ENCODE data around the gene PTH1R. TPM values are rescaled to one million over a fixed set of nuclear protein-coding genes. Genes with fewer than 3 reads are reported as not detected.

PTH1R gene
- total and polyA plus RNA-seq, 3 experiments from 2014 or later: not detected

- POLR2A ChIA-PET: interaction anchor here (0.6 kb wide), 1 partner anchor 248 kb away, joined by 6 read pairs; no protein-coding TSS in a partner anchor
- Histone ChIP-seq H3K9me3 (ENCODE audit: low read length) (no peaks in the 10 kb centered on the region), H3K4me3 (ENCODE audit: low read length) (no peak overlapping the region), H3K27ac (ENCODE audit: low read depth, low read length) (no peak overlapping the region), H3K4me1 (ENCODE audit: insufficient read depth, low read length) (no peaks in the 10 kb centered on the region), H3K36me3 (ENCODE audit: insufficient read depth, low read length) (no peaks in the 10 kb centered on the region), H3K27me3 (ENCODE audit: insufficient read depth, low read length, poor library complexity, severe bottlenecking) (no peaks in the 10 kb centered on the region)
- no peak overlapping the region for H3K27ac Mint-ChIP-seq
- no peaks in the 10 kb centered on the region for H3K9me3 Mint-ChIP-seq
- peaks cover 3 to 10% of the 10 kb centered on the region in 2 donors for H3K27me3 Mint-ChIP-seq
- H3K4me1 Mint-ChIP-seq: peaks cover 0 to 2% (median 0%) of the 10 kb centered on the region in 3 donors
- H3K36me3 Mint-ChIP-seq: no peaks in the 10 kb centered on the region
- H3K4me3 Mint-ChIP-seq: no peak overlapping the region
- DNase-seq: peak in 1 of 5 donors; percentile 19
- CTCF ChIA-PET: interaction anchor here (1.2 to 1.5 kb wide), 2 partner anchors 9 to 33 kb away, joined by 5 to 6 read pairs; no protein-coding TSS in a partner anchor
Measured at GRCh38 chr3:46862369-46863025, 15.0 kb upstream of the PTH1R start.

DNA sequence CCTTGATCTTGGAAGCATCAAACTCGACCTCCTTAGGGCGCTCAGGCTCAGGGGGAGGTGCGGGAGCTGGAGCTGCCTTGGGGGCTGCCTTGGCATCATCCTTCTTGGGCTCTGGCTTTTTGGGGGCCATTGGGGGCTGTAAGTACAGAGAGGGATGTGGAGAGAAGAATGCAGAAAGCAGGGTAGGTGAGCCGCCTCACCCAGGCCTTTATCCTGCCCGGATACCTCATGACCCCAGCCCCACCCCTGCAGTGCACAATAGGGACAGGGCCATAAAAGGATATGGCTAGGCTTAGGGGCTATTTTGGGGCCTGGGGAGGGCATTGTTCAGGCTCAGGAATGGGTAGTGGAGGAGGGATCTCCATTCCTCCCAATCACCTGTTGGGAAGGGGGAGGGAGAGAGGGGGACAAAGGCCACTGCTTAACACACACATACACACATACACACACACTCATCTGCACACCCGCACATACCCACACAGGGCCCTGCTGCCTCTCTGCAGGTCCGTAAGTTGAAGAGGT, 14.2 kb upstream of the PTH1R start, which contains the start of gene MYL3:
TSS of gene MYL3 (minus strand) at position 184 of the 522 bp plus-strand sequence. CDS start at position 130, 54 bp downstream.
- no peaks in the 10 kb centered on the region for H3K9me3 Mint-ChIP-seq
- ChIA-PET CTCF (interaction anchor here (1.2 to 1.5 kb wide), 2 partner anchors 8 to 32 kb away, joined by 5 to 6 read pairs; no protein-coding TSS in a partner anchor), POLR2A (no interaction called here)
- H3K9me3 ChIP-seq (ENCODE audit: low read length): no peaks in the 10 kb centered on the region
- no peak within 1 kb of the TSS for H3K27ac ChIP-seq (ENCODE audit: low read depth, low read length)
- no peaks in the 10 kb centered on the region for H3K36me3 Mint-ChIP-seq
- H3K4me1 ChIP-seq (ENCODE audit: insufficient read depth, low read length): no peaks in the 10 kb centered on the region
- H3K27me3 ChIP-seq (ENCODE audit: insufficient read depth, low read length, poor library complexity, severe bottlenecking): no peaks in the 10 kb centered on the region
- peak in 1 of 5 donors; percentile 9 for DNase-seq
- no peak within 1 kb of the TSS for H3K4me3 ChIP-seq (ENCODE audit: low read length)
- peaks cover 3 to 5% of the 10 kb centered on the region in 2 donors for H3K27me3 Mint-ChIP-seq
- peaks cover 0 to 2% (median 0%) of the 10 kb centered on the region in 3 donors for H3K4me1 Mint-ChIP-seq
- H3K36me3 ChIP-seq (ENCODE audit: insufficient read depth, low read length): no peaks in the 10 kb centered on the region
- H3K27ac Mint-ChIP-seq: no peak within 1 kb of the TSS
- no peak within 1 kb of the TSS for H3K4me3 Mint-ChIP-seq

DNA sequence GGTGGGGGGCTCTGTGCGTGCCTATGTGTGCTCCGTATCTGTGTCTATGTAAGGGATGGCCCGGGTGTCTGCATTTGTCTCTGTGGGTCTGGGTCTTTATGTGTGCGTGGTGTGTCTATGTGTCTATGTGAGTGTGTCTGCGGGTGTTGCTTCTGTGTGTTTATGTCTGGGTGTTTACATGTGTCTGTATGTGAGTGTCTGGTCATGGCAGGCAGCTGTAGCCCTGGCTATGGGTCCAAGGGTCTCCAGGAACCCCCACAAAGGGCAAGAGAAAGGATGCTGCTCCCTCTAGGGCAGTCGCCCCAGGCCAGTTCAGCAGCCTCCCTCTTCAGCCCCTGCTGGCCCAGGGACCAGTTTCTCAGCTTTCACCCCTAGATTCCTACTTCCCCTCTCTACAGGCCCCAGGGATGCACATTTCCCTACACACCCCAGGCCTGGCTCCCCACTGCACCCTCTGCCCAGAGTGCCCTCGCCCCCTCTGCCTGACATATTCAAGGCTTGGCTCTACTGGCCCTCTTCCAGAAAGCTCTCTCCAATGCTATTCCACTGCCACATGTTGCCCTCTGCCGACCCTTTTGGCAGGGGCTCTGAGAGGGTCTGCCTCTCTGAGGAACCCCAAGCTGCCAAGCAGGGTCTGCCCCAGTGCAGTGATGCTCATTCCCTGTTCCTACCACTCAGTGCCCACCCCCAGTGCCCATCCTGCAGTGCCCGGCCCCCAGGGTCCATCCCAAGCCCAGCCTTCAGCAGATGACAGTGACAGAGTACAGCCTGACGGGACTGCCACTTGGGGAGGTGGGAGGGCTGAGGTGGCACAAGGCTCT, 13.2 kb upstream of the PTH1R start:
- Mint-ChIP-seq H3K4me1 (peaks cover 0 to 2% (median 0%) of the 10 kb centered on the region in 3 donors), H3K27ac (no peak overlapping the region), H3K4me3 (no peak overlapping the region), H3K36me3 (no peaks in the 10 kb centered on the region), H3K27me3 (peaks cover 4 to 9% of the 10 kb centered on the region in 2 donors), H3K9me3 (no peaks in the 10 kb centered on the region)
- no peaks in the 10 kb centered on the region for H3K36me3 ChIP-seq (ENCODE audit: insufficient read depth, low read length)
- CTCF ChIA-PET: no interaction called here
- no peak overlapping the region for H3K27ac ChIP-seq (ENCODE audit: low read depth, low read length)
- H3K4me1 ChIP-seq (ENCODE audit: insufficient read depth, low read length): no peaks in the 10 kb centered on the region
- no peaks in the 10 kb centered on the region for H3K9me3 ChIP-seq (ENCODE audit: low read length)
- no peaks in the 10 kb centered on the region for H3K27me3 ChIP-seq (ENCODE audit: insufficient read depth, low read length, poor library complexity, severe bottlenecking)
- no peak overlapping the region for H3K4me3 ChIP-seq (ENCODE audit: low read length)
- peak in 1 of 5 donors; percentile 33 for DNase-seq
- POLR2A ChIA-PET: no interaction called here

GRCh38 chr3:46865031-46865507, 12.5 kb upstream of the PTH1R start:
- peak in 1 of 5 donors; percentile 16 for DNase-seq
- Histone ChIP-seq H3K4me1 (ENCODE audit: insufficient read depth, low read length) (no peaks in the 10 kb centered on the region), H3K27ac (ENCODE audit: low read depth, low read length) (no peak overlapping the region), H3K9me3 (ENCODE audit: low read length) (no peaks in the 10 kb centered on the region), H3K4me3 (ENCODE audit: low read length) (no peak overlapping the region), H3K36me3 (ENCODE audit: insufficient read depth, low read length) (no peaks in the 10 kb centered on the region), H3K27me3 (ENCODE audit: insufficient read depth, low read length, poor library complexity, severe bottlenecking) (no peaks in the 10 kb centered on the region)
- Mint-ChIP-seq H3K36me3 (no peaks in the 10 kb centered on the region), H3K4me1 (peaks cover 0 to 2% (median 0%) of the 10 kb centered on the region in 3 donors), H3K27ac (no peak overlapping the region), H3K9me3 (no peaks in the 10 kb centered on the region), H3K27me3 (peaks cover 2 to 16% of the 10 kb centered on the region in 2 donors), H3K4me3 (no peak overlapping the region)
- ChIA-PET POLR2A (no interaction called here), CTCF (interaction anchor here (1.7 to 2.6 kb wide), 3 partner anchors 44 to 475 kb away, joined by 4 to 16 read pairs (median 5); no protein-coding TSS in a partner anchor)

GRCh38 chr3:46865546-46865945, 12.0 kb upstream of the PTH1R start:
- no peaks in the 10 kb centered on the region for H3K36me3 ChIP-seq (ENCODE audit: insufficient read depth, low read length)

DNA sequence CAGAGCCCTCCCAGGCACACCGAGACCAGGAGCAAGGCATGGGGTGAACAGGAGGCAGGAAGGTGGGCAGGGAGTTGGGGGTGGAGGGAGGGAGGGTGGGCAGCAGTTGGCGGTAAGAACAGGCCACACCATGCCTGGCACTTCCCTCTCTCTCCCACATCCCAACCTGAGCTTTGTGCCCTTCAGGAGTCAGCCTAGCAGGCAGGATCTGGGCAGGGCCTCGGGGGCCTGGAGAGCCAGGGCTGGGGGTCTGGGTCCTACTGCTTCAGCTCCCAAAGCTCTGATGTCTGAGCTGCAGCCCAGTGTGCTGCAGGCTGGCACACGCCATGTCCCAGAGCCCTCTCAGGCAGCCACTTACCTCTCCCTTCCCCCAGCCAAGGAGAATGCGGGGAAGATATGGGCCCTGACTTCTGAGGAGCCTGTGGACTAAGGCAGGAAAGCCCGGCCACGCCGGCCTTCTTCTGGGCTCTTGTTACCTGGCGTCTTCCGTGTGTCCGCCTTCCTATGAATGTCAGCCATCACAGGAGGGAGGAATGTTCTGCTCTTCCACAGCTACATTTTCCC, 11.4 kb upstream of the PTH1R start:
- CTCF ChIA-PET: interaction anchor here (0.9 to 2.8 kb wide), 9 partner anchors 17 to 474 kb away, joined by 3 to 18 read pairs (median 7); no protein-coding TSS in a partner anchor
- Mint-ChIP-seq H3K4me1 (peaks cover 0 to 2% (median 0%) of the 10 kb centered on the region in 3 donors), H3K36me3 (no peaks in the 10 kb centered on the region), H3K9me3 (no peaks in the 10 kb centered on the region), H3K4me3 (no peak overlapping the region), H3K27ac (no peak overlapping the region), H3K27me3 (peaks cover 2 to 22% of the 10 kb centered on the region in 2 donors)
- DNase-seq: no peak
- H3K27ac ChIP-seq (ENCODE audit: low read depth, low read length): no peak overlapping the region
- POLR2A ChIA-PET: interaction anchor here (0.6 kb wide), 1 partner anchor 47 kb away, joined by 4 read pairs; no protein-coding TSS in a partner anchor
- H3K9me3 ChIP-seq (ENCODE audit: low read length): no peaks in the 10 kb centered on the region
- H3K4me1 ChIP-seq (ENCODE audit: insufficient read depth, low read length): no peaks in the 10 kb centered on the region
- H3K4me3 ChIP-seq (ENCODE audit: low read length): no peak overlapping the region
- no peaks in the 10 kb centered on the region for H3K27me3 ChIP-seq (ENCODE audit: insufficient read depth, low read length, poor library complexity, severe bottlenecking)
- H3K36me3 ChIP-seq (ENCODE audit: insufficient read depth, low read length): no peaks in the 10 kb centered on the region

More at GRCh38 chr3:46865546-46865945, 12.0 kb upstream of the PTH1R start:
- Histone ChIP-seq H3K27ac (ENCODE audit: low read depth, low read length) (no peak overlapping the region), H3K9me3 (ENCODE audit: low read length) (no peaks in the 10 kb centered on the region), H3K4me3 (ENCODE audit: low read length) (no peak overlapping the region), H3K4me1 (ENCODE audit: insufficient read depth, low read length) (no peaks in the 10 kb centered on the region), H3K27me3 (ENCODE audit: insufficient read depth, low read length, poor library complexity, severe bottlenecking) (no peaks in the 10 kb centered on the region)
- Mint-ChIP-seq H3K4me1 (peaks cover 0 to 2% (median 0%) of the 10 kb centered on the region in 3 donors), H3K4me3 (no peak overlapping the region), H3K9me3 (no peaks in the 10 kb centered on the region), H3K27me3 (peaks cover 2 to 17% of the 10 kb centered on the region in 2 donors), H3K36me3 (no peaks in the 10 kb centered on the region), H3K27ac (no peak overlapping the region)
- POLR2A ChIA-PET: no interaction called here
- peak in 1 of 5 donors; percentile 18 for DNase-seq
- CTCF ChIA-PET: interaction anchor here (1.7 to 2.8 kb wide), 8 partner anchors 17 to 475 kb away, joined by 4 to 18 read pairs (median 8); no protein-coding TSS in a partner anchor

DNA sequence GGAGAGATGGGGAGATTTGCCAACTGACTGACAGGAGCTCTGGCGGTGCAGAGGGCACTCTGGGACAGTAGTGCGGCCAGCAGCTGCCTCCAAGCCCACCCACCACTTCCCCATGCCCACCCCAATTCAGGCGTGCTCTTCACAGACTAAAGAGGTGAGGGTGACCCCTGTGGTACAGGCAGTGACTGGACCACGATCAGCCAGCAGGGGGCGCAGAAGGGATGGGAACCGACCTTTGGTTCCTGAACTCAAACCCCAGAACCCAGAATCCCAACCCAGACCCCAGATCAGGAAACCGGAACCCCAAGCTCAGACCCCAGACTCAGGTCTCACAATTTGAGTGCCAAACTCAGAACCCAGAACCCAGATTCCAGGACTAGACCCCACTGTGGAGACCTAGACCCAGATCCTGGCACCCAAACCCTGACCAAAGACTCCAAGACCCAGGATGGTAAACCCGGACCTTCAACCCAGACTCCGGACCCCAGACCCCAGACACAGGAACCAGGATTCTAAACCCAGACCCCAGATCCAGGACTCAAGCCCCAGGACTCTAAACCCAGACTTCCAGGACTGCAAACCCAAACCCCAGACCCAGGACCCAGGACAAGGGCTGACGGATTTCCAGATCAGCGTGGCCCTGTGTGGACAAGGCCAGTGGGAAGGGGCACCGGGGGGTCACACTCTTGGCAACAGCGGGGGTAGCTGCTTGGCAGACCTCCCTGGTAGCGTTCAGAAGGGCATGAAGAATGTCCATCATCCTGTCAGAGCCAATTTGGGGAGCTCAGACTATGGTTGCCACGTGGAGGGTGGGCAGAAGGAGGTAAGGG, 10.6 kb upstream of the PTH1R start:
- H3K4me1 ChIP-seq (ENCODE audit: insufficient read depth, low read length): no peaks in the 10 kb centered on the region
- no peaks in the 10 kb centered on the region for H3K9me3 ChIP-seq (ENCODE audit: low read length)
- no peak overlapping the region for H3K4me3 ChIP-seq (ENCODE audit: low read length)
- H3K36me3 Mint-ChIP-seq: no peaks in the 10 kb centered on the region
- POLR2A ChIA-PET: no interaction called here
- DNase-seq: peak; percentile 60 to 85 (median 73)
- H3K4me1 Mint-ChIP-seq: peaks cover 0 to 2% (median 0%) of the 10 kb centered on the region in 3 donors
- no peak overlapping the region for H3K27ac ChIP-seq (ENCODE audit: low read depth, low read length)
- no peaks in the 10 kb centered on the region for H3K9me3 Mint-ChIP-seq
- CTCF ChIA-PET: interaction anchor here (0.7 to 2.8 kb wide), 14 partner anchors 9 to 473 kb away, joined by 3 to 18 read pairs (median 4); no protein-coding TSS in a partner anchor
- H3K4me3 Mint-ChIP-seq: no peak overlapping the region
- H3K27me3 Mint-ChIP-seq: peaks cover 2 to 22% of the 10 kb centered on the region in 2 donors
- H3K27ac Mint-ChIP-seq: peak overlapping the region in 3 of 8 donors; percentile 28 to 91 (median 49)
- no peaks in the 10 kb centered on the region for H3K36me3 ChIP-seq (ENCODE audit: insufficient read depth, low read length)
- no peaks in the 10 kb centered on the region for H3K27me3 ChIP-seq (ENCODE audit: insufficient read depth, low read length, poor library complexity, severe bottlenecking)
